PFSK-1 (cell line): ENCODE measurements around the gene ZSCAN23.

Source experiments
- POLR2AphosphoS5 ChIP-seq: IDR thresholded peaks from 2 replicates; pipeline ENCODE4 v1.6.1; 2012; ENCODE audit warnings: low read depth, mild to moderate bottlenecking, control low read depth, low read length, moderate library complexity
- TAF1 ChIP-seq: IDR thresholded peaks from 2 replicates; pipeline ENCODE4 v1.6.1; 2012; ENCODE audit warnings: low read length, control low read depth, borderline replicate concordance; ENCODE audit not compliant: insufficient read depth

- no peak for TF ChIP-seq TAF1
- no peak for TF ChIP-seq POLR2AphosphoS5
Measured at GRCh38 chr6:28486533-28486932, 43.2 kb upstream of the ZSCAN23 start.
